Dedifferentiated amniotic fluid mesenchymal stem cell (primary cell): ENCODE measurements around the gene C14orf132.
A peak's percentile ranks its signal among the peaks of the same experiment; 100 is the strongest.

Experiments
- DNase-seq: peaks from one replicate; pipeline ENCODE4 v3.0.0-alpha.2; 2016; ENCODE audit errors: extremely low spot score

C14orf132 gene

GRCh38 chr14:96082420-96083300 lies 43.5 kb downstream of the C14orf132 start:
- no peak for DNase-seq

DNA sequence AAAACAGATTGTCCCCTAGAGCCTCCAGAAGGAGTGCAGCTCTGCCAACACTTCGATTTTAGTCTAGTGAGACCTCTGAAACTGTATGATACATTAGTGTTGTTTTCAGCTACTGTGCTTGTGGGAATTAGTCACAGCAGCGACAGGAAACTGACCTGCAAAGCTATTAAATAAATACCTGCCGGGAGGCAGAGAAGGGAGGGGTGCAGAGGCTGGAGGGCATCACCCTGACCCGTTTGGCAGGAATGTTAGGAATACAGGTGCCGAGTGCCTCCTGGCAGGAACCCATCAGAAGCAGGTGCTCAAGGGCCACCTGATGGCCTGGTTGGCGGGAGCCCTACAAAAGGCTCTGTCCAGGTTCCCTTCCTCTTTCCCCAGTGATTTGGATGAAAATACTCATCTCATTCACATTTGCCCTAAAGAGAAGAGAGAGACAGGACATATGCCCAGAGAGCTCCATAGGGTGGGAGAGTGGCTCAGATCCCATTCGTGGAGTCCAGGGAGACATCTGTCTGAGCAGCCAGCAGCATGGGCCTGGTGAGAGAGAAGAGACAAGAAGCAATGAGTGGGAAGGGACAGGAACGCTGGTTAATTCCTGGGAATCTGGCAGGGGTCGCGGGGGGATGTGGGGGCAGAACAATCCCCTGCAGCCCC lies 44.6 kb downstream of the C14orf132 start:
- DNase-seq, result no peak

DNA sequence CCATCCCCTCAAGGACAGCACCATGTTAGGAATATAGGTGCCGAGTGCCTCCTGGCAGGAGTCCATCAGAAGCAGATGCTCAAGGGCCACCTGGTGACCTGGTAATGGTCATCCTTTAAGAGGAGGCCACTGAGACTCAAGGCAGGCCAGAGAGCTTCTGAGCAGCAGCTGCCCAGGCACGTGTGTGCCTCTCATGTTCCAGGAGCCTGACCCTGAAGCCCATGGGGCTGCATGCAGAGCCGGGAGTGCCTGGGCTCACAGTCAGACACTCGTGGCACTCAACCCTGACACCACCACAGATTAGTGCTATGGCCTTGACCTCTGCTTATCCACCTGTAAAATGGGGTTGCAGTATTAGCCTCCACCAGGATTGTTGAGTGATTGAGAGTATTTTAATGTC lies 45.6 kb downstream of the C14orf132 start:
- no peak for DNase-seq

GRCh38 chr14:96085369-96085768 lies 46.2 kb downstream of the C14orf132 start:
- no peak for DNase-seq

- peak; percentile 46 for DNase-seq
These were observed 46.9 kb downstream of the C14orf132 start for GRCh38 chr14:96086032-96086431.

DNA sequence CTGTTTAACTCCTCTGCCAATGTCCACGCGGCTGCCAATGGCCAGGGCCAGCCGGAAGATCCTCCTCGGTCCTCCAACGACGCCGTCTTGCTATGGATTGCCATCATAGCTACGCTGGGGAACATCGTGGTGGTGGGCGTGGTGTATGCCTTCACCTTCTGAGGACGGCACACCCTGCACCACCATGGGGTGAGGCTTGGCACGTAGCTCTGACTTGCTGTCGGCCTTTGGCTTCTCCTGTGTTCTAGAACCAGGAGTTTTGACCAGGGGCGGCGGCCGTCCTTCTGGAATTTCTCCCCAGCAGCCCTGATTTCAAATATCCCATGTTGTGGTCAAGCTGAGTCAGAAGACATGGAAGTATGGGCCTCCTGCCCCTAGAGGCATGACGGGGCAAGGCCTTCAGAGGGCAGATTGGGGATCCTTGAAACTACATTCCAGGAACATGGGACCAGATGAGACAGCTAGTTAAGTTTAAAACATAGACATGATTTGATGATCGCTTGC lies 47.5 kb downstream of the C14orf132 start:
- no peak for DNase-seq

- no peak for DNase-seq
These were observed 48.9 kb downstream of the C14orf132 start for GRCh38 chr14:96088074-96088473.

- no peak for DNase-seq
These were observed 49.3 kb downstream of the C14orf132 start for GRCh38 chr14:96088481-96088880.

GRCh38 chr14:96088911-96089310 lies 49.7 kb downstream of the C14orf132 start:
- DNase-seq, result no peak

DNA sequence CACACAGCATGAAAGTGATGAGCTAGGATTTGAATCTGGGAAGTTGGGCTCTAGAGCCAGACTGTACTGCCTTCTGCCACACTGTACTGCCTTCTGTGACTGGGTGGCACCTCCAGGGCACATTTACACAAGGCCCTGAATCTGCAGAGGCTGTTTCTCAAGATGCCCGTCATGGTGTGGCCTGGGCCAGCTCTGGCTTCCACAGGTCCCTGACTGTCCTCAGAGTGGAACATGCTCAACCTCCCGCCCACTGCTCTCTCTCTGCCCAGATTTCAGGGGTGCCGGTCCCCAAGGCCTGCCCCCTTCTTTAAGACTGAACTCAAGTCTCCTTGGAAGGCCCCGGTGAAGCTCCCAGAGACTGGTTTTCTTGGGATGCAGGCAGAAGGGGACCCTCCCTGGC lies 50.2 kb downstream of the C14orf132 start:
- no peak for DNase-seq

DNA sequence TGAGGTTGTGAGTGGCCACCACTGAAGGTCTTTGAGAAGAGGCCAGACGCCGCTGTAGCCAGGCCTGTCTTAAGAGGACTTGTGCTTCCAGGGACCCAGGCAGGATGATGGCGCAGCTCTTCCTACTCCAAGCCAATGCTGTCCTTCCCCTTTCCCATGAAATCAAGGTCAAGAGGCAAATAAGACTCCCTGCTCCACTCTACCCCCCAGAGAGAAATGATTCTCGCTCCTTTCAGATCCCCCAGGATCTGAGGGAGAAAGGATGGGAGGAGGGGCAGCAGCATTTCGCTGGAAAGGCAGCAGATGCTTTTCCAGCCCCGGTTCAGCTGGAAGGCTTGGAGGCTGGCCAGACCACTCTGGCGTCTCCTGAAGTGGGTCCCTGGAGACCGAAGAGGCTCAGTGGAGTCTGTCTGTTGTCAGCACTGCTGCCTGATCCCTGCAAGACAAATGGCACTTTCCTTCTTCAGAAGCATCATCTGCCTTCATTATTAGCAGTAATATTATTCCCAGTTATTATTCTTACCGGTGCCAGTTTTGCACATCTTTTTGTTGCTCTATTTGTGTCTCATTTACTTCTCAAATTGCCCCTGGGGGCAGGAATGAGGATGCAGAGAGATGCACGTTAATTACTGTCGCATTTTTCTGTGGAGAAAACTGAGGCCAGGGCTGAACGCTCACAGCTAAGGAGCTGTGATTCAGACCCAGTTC lies 51.4 kb downstream of the C14orf132 start:
- DNase-seq, result no peak

GRCh38 chr14:96091149-96091693 lies 52.1 kb downstream of the C14orf132 start:
- DNase-seq, result no peak

DNA sequence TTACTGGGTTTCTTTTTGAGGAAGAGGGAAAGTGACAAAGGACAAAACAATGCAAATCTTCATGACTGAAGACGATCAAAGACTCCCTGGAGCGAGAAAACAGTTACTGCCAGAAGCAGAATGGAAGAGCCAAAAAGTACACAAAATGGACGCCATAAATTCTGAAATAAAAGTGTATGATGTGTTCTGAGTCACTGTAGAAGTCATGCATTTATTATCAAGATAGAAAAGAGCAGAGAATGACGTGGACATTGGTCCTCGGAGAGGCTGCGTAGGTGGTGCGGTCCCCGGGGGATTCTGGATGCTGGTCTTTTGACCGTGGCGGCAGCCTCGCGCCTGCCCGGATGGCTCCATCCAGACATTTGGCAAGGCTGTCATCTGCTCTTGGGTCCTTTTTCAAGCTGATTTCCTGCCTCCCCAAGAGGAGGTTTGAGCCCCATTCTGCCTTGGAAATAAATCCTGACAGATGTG lies 52.8 kb downstream of the C14orf132 start:
- DNase-seq, result no peak

DNA sequence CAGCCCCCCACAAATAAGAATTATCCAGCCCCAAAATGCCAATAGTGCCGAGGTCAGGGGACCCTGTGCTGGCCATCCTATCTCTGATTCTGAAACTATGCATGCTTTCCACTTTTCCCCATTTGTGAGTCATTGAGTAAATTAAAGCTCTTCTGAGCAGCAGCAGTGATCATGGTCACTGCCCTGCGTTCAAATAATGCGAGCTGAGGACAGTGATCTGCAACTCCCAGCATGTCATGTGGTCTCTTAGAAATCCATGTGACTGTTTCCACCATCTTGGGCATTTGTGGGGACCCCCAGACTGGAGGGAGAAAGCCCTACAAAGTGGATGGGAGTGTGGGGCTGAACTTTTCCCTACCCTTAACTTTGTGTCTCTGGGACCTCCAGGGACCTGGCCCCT lies 53.8 kb downstream of the C14orf132 start:
- DNase-seq, result no peak

DNA sequence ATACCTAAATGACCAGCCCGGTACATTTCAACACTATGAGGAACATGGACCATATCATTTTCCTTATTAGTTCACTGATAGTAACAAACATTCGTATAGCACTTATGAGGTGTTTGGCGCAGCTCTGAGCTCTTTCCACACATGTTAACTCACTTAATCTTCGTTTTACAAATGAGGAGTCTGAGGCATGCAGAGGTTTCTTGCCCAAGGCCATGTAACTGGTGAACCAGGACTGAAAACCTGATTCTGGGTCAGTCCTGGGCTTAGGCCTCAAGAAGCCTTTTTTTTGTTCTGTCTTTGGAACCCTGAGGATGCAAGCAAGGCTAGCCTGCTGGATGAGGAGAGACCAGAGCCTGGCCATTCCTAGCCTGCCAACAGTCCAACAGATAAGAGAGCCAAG lies 55.0 kb downstream of the C14orf132 start:
- no peak for DNase-seq

- DNase-seq, result no peak
These were observed 55.5 kb downstream of the C14orf132 start for GRCh38 chr14:96094656-96095055.

GRCh38 chr14:96095058-96095457 lies 55.9 kb downstream of the C14orf132 start:
- no peak for DNase-seq

GRCh38 chr14:96095581-96096476 lies 56.7 kb downstream of the C14orf132 start:
- DNase-seq, result peak; percentile 75

- no peak for DNase-seq
These were observed 57.8 kb downstream of the C14orf132 start for GRCh38 chr14:96096639-96097610.

GRCh38 chr14:96097752-96098151 lies 58.6 kb downstream of the C14orf132 start:
- no peak for DNase-seq
